Inflammatory macrophage treated with lipopolysaccharide for 1 hour (primary cell): ENCODE data around the gene UMOD.

ENCODE experiments used
- DNase-seq, 2 donors: peaks; one replicate each; pipeline ENCODE4 v3.0.0-alpha.2; 2020 to 2022

UMOD gene

GRCh38 chr16:20298452-20298851, 54.1 kb downstream of the UMOD start:
- DNase-seq, result no peak

DNA sequence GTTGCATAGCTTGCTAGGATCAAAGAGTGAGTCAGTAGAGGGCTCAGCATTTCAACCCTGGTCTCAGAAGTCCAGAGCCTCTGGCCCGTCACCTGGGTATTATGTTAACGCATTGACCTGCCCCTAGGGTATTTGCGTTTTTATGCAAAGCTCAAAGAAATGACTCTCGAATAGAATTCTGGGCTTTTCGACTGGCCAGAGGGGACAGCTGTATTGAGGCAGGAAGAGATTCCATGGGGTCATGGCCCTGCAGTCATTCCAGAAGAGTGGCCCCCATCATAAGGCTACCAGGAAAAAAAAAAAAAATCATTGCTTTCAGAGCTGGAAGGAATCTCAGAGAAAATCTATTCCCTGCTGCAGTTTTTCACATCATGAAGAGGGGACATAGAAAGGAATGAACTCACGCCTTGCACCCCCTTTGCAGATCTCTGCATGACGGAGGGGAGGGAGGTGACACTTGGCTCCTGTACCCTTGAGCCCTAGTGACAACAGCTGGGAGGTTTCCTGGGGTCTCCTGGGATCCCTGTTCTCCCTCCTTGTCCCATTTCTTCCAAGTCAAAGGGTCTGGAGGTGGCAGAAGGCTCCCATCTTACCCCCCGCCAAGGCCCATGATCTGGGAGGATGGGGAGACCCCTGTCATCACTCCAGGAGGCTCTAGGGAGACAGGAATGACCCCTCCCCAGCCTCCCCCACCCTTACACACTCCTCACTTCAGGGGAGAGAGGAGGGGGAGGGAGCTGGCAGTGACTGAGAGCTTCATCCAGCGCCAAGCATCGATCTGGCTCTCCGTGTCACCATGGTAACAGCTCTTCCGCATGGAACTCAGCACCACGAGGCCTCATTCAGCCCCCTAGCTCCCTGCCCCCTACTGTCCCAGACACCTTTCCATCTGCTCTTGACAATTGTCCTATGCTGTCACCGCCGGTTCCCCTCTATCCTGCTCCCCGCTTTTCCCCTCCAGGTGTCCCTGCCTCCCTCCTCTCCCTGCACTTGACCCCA, 61.0 kb downstream of the UMOD start:
- DNase-seq, result no peak

GRCh38 chr16:20289571-20289970, 62.9 kb downstream of the UMOD start:
- no peak for DNase-seq

GRCh38 chr16:20285993-20286499, 66.5 kb downstream of the UMOD start:
- DNase-seq, result no peak
